Neuronal stem cell (in vitro differentiated cells): ENCODE data around the gene KLHL14.

Experiments
- DNase-seq: peaks from one replicate; pipeline ENCODE4 v3.0.0-alpha.2; 2013; ENCODE audit warnings: low spot score
- H2AFZ ChIP-seq: one replicate; pipeline ENCODE4 v1.6.1; 2013; ENCODE audit warnings: mild to moderate bottlenecking, low read length, inconsistent platforms
- H2AK5ac ChIP-seq: 2 replicates; pipeline ENCODE4 v1.6.1; 2013; ENCODE audit warnings: low read depth, mild to moderate bottlenecking, inconsistent platforms, low read length, moderate library complexity, mixed read lengths
- H2BK120ac ChIP-seq: 2 replicates; pipeline ENCODE4 v1.6.1; 2013; ENCODE audit warnings: low read depth, mild to moderate bottlenecking, inconsistent platforms, low read length, moderate library complexity, mixed read lengths
- H2BK12ac ChIP-seq: one replicate; pipeline ENCODE4 v1.6.1; 2013; ENCODE audit warnings: low read length, inconsistent platforms
- H2BK15ac ChIP-seq: 2 replicates; pipeline ENCODE4 v1.6.1; 2013; ENCODE audit warnings: mild to moderate bottlenecking, low read length, inconsistent platforms, mixed read lengths
- H2BK5ac ChIP-seq: one replicate; pipeline ENCODE4 v1.6.1; 2013; ENCODE audit warnings: inconsistent platforms, mild to moderate bottlenecking, low read length, moderate library complexity
- H3K14ac ChIP-seq: one replicate; pipeline ENCODE4 v1.6.1; 2013; ENCODE audit warnings: low read length, inconsistent platforms
- H3K18ac ChIP-seq: 2 replicates; pipeline ENCODE4 v1.6.1; 2013; ENCODE audit warnings: low read length, inconsistent platforms
- H3K23ac ChIP-seq: 2 replicates; pipeline ENCODE4 v1.6.1; 2013; ENCODE audit warnings: low read depth, mild to moderate bottlenecking, mixed read lengths, low read length, inconsistent platforms; ENCODE audit not compliant: poor library complexity
- H3K27ac ChIP-seq: replicated peaks from 3 replicates; pipeline ENCODE4 v1.5.1; 2013; ENCODE audit warnings: low read length, inconsistent platforms
- H3K27me3 ChIP-seq, 3 experiments: 2 replicates each; pipeline ENCODE4 v1.6.1; 2013; ENCODE audit warnings: low read length in 3 of 3, mild to moderate bottlenecking in 2 of 3, inconsistent platforms in 1 of 3, low read depth in 1 of 3, mixed read lengths in 1 of 3, moderate library complexity in 1 of 3; ENCODE audit not compliant: control insufficient read depth in 3 of 3, insufficient read depth in 3 of 3
- H3K36me3 ChIP-seq, 2 donors: replicated peaks in 1 of 2; 2 replicates each; pipeline ENCODE4 v1.6.1; 2013; ENCODE audit warnings: low read length in 2 of 2; ENCODE audit not compliant: control insufficient read depth in 2 of 2, insufficient read depth in 2 of 2
- H3K4ac ChIP-seq: 2 replicates; pipeline ENCODE4 v1.6.1; 2013; ENCODE audit warnings: inconsistent platforms, mild to moderate bottlenecking, low read length, moderate library complexity
- H3K4me1 ChIP-seq, 2 donors: 1 replicate in 1 of 2; 2 replicates in 1 of 2; pipeline ENCODE4 v1.6.1; 2013; ENCODE audit warnings: low read length in 2 of 2, low read depth in 1 of 2; ENCODE audit not compliant: control insufficient read depth in 2 of 2, insufficient read depth in 1 of 2
- H3K4me2 ChIP-seq: one replicate; pipeline ENCODE4 v1.6.1; 2013; ENCODE audit warnings: mild to moderate bottlenecking, low read length, inconsistent platforms; ENCODE audit not compliant: insufficient read depth, poor library complexity, severe bottlenecking
- H3K4me3 ChIP-seq, 2 donors: 2 replicates each; pipeline ENCODE4 v1.5.1; 2013; ENCODE audit warnings: low read length in 2 of 2, mild to moderate bottlenecking in 2 of 2, inconsistent platforms in 1 of 2, moderate library complexity in 1 of 2
- H3K79me1 ChIP-seq: one replicate; pipeline ENCODE4 v1.6.1; 2013; ENCODE audit warnings: low read depth, mild to moderate bottlenecking, inconsistent platforms, low read length, moderate library complexity
- H3K9ac ChIP-seq: one replicate; pipeline ENCODE4 v1.6.1; 2013; ENCODE audit warnings: mild to moderate bottlenecking, low read depth, low read length, inconsistent platforms; ENCODE audit not compliant: poor library complexity
- H3K9me3 ChIP-seq, 2 donors: replicated peaks in 1 of 2; 2 replicates each; pipeline versions ENCODE3 to v1.6.1; 2013; ENCODE audit warnings: low read length in 2 of 2, mild to moderate bottlenecking in 2 of 2, inconsistent platforms in 1 of 2, low read depth in 1 of 2, mixed read lengths in 1 of 2, moderate library complexity in 1 of 2; ENCODE audit not compliant: control insufficient read depth in 2 of 2, insufficient read depth in 1 of 2
- H4K8ac ChIP-seq: one replicate; pipeline ENCODE4 v1.6.1; 2013; ENCODE audit warnings: low read depth, mild to moderate bottlenecking, inconsistent platforms, low read length, moderate library complexity
- H4K91ac ChIP-seq: one replicate; pipeline ENCODE4 v1.6.1; 2013; ENCODE audit warnings: low read length, low read depth, mild to moderate bottlenecking, inconsistent platforms; ENCODE audit not compliant: poor library complexity
- whole genome bisulfite sequencing, 2 donors: extraction: QIAGEN DNeasy Blood & Tissue Kit; methylation state at CpG; one replicate each; pipeline ENCODE4 v1.1.7; 2013; ENCODE audit warnings: missing lambda C conversion rate in 2 of 2, mixed read lengths in 1 of 2; ENCODE audit not compliant: insufficient read length in 2 of 2, insufficient replicate concordance in 1 of 2; ENCODE audit errors: extremely low coverage in 2 of 2; 5-methylcytosine and 5-hydroxymethylcytosine counted together

Gene KLHL14

DNA sequence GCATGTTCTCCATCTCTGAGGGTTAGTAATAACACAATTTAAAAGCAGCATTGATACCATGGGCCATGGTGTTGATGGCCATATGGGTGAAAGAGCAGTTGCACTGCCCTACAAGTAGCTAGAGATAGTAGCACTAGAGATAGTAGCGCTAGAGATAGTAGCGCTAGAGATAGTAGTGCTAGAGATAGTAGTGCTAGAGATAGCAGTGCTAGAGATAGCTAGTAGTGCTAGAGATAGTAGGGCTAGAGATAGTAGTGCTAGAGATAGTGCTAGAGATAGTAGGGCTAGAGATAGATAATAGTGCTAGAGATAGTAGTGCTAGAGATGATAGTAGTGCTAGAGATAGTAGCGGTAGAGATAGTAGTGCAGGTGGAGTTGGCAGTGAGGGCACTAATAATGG is 39.5 kb upstream of the KLHL14 start:
- Histone ChIP-seq H3K14ac (no peak overlapping the region), H2BK120ac (no peak overlapping the region), H4K8ac (no peak overlapping the region), H3K4me3 (no peak overlapping the region), H2BK12ac (no peak overlapping the region), H3K9ac (no peak overlapping the region), H3K27ac (no peak overlapping the region), H3K36me3 (no peaks in the 10 kb centered on the region), H3K23ac (no peak overlapping the region), H3K4me1 (no peaks in the 10 kb centered on the region), H4K91ac (no peak overlapping the region), H2AK5ac (no peak overlapping the region), H3K27me3 (peaks cover 0 to 1% (median 0%) of the 10 kb centered on the region in 3 experiments), H3K9me3 (peaks cover 0 to 10% of the 10 kb centered on the region in 2 donors), H2BK5ac (no peak overlapping the region), H3K79me1 (no peaks in the 10 kb centered on the region), H2BK15ac (no peak overlapping the region), H3K4ac (no peak overlapping the region), H3K4me2 (no peak overlapping the region), H3K18ac (no peak overlapping the region), H2AFZ (no peak overlapping the region)
- WGBS, 2 donors = no CpG with 5 or more reads among the region's 3 CpGs
- no peak for DNase-seq

DNA sequence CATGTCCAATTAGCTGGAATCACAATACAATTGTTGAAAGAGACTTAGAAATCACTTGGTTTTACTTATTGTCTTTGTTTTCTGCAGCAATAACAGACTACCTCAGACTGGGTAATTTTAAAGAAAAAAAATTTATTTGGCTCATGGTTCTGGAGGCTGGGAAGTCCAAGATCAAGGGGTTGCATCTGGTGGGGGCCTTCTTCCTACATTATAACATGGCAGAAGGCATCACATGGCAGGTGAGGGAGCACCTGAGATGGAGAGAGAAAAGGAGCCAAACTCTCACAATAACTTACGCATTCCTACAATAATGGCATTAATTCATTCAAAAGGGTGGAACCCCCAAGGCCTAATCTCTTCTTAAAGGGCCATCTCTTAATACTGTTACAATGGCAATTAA is 37.5 kb upstream of the KLHL14 start:
- DNase-seq = no peak
- no peak overlapping the region for H3K9ac ChIP-seq
- peaks cover 0 to 1% (median 0%) of the 10 kb centered on the region in 3 experiments for H3K27me3 ChIP-seq
- no peaks in the 10 kb centered on the region for H3K79me1 ChIP-seq
- H3K4ac ChIP-seq = no peak overlapping the region
- H3K23ac ChIP-seq = no peak overlapping the region
- WGBS, 2 donors = no CpG with 5 or more reads among the region's 1 CpG
- H3K4me1 ChIP-seq = no peaks in the 10 kb centered on the region
- no peak overlapping the region for H2BK5ac ChIP-seq
- H4K8ac ChIP-seq = no peak overlapping the region
- no peak overlapping the region for H2AFZ ChIP-seq
- H3K14ac ChIP-seq = no peak overlapping the region
- H3K18ac ChIP-seq = no peak overlapping the region
- H3K27ac ChIP-seq = no peak overlapping the region
- H3K36me3 ChIP-seq = no peaks in the 10 kb centered on the region
- no peak overlapping the region for H2AK5ac ChIP-seq
- H4K91ac ChIP-seq = no peak overlapping the region
- H3K4me3 ChIP-seq = no peak overlapping the region
- H3K9me3 ChIP-seq = peaks cover 0 to 10% of the 10 kb centered on the region in 2 donors
- H2BK15ac ChIP-seq = no peak overlapping the region
- no peak overlapping the region for H2BK12ac ChIP-seq
- H3K4me2 ChIP-seq = no peak overlapping the region
- H2BK120ac ChIP-seq = no peak overlapping the region

DNA sequence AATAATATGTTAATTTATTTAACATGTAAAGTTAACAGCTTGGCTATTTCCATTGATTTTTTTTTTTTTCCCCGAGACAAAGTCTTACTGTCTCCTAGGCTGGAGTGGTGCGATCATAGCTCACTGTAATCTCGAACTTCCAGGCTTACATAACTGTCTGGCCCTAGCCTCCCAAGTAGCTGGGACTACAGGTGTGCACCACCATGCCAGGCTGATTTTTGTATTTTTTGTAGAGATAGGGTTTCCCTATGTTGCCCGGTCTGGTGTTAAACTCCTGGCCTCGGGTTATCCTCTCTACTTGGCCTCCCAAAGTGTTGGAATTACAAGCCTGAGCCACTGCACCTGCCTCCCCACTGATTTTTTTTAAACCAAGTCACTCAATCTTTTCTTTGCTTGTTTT is 32.5 kb upstream of the KLHL14 start:
- Histone ChIP-seq H2AK5ac (no peak overlapping the region), H3K4me2 (no peak overlapping the region), H4K91ac (no peak overlapping the region), H2BK15ac (no peak overlapping the region), H3K36me3 (no peaks in the 10 kb centered on the region), H3K14ac (no peak overlapping the region), H3K18ac (no peak overlapping the region), H3K23ac (no peak overlapping the region), H2BK12ac (no peak overlapping the region), H3K79me1 (no peaks in the 10 kb centered on the region), H3K4me3 (no peak overlapping the region), H2BK5ac (no peak overlapping the region), H3K4ac (no peak overlapping the region), H3K27me3 (peaks cover 0 to 1% (median 0%) of the 10 kb centered on the region in 3 experiments), H4K8ac (no peak overlapping the region), H3K9ac (no peak overlapping the region), H3K9me3 (peaks cover 0 to 4% of the 10 kb centered on the region in 2 donors), H2AFZ (no peak overlapping the region), H3K27ac (no peak overlapping the region), H3K4me1 (peaks cover 10 to 35% of the 10 kb centered on the region in 2 donors), H2BK120ac (no peak overlapping the region)
- no peak for DNase-seq
- no CpG with 5 or more reads among the region's 5 CpGs for WGBS, 2 donors

DNA sequence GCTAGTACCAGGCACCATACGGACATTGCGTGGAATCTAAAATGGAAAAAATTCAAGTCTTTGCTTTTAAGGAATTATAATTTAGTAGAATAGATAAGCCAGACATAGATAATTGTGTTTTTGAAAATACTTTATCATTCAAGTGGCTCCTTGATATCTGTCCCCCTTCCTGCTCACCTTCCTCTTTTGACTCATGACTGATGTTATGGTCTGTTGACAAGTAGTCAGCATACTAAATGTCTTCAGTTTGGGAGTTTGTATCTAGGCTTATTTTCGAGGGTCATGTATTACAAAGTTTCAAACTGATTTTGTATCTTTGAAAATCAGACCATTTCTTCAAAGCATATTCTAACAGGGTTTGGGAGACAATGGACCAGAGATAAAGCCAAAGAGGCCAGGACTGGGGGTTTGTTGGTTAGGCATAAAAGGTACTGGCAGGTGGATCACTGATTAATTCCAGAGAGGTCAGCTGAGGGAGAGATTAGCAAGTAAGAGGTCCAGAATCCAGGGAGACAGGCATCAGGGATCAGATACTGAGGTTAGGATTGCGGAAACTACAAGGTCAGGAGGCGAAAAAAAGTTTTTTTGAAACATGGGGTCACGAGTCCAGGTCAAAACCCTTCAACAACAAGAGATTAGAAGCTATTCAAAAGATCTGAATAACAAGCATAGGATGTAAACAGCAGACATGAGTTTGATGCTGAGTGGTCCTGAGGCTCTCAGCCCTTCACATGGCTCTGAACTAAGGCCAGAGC is 31.5 kb upstream of the KLHL14 start:
- Histone ChIP-seq H3K9ac (no peak overlapping the region), H2BK5ac (no peak overlapping the region), H2AFZ (no peak overlapping the region), H4K91ac (no peak overlapping the region), H4K8ac (no peak overlapping the region), H2BK120ac (no peak overlapping the region), H3K4ac (no peak overlapping the region), H3K36me3 (no peaks in the 10 kb centered on the region), H2BK12ac (no peak overlapping the region), H2AK5ac (no peak overlapping the region), H3K79me1 (no peaks in the 10 kb centered on the region), H3K4me3 (no peak overlapping the region), H3K27me3 (peaks cover 0 to 1% (median 0%) of the 10 kb centered on the region in 3 experiments), H3K23ac (no peak overlapping the region), H3K4me1 (peaks cover 10 to 35% of the 10 kb centered on the region in 2 donors), H3K14ac (no peak overlapping the region), H3K18ac (no peak overlapping the region), H2BK15ac (no peak overlapping the region), H3K27ac (no peak overlapping the region), H3K9me3 (peaks cover 0 to 4% of the 10 kb centered on the region in 2 donors), H3K4me2 (no peak overlapping the region)
- DNase-seq = peak; percentile 38
- no CpG with 5 or more reads among the region's 6 CpGs for WGBS, 2 donors
